Lower lobe of right lung (tissue), 2 donors: Measurements from ENCODE around the gene SLF1. TPM values are rescaled to one million over a fixed set of nuclear protein-coding genes. Genes with fewer than 3 reads are reported as not detected.

Experiments
- ATAC-seq, 2 donors: fragments of 200-7000 bp; cut with Tn5 transposase; one replicate each; pipeline ENCODE4 v1.9.1; 2020 to 2022; ENCODE audit warnings: mild to moderate bottlenecking in 2 of 2, moderate library complexity in 2 of 2
- DNase-seq: peaks from one replicate; pipeline ENCODE4 v3.0.0-alpha.2; 2020
- H3K27ac ChIP-seq: fragments of 200-600 bp; one replicate; pipeline ENCODE4 v1.8.0; 2022
- H3K27me3 ChIP-seq: fragments of 200-600 bp; one replicate; pipeline ENCODE4 v1.8.0; 2022; ENCODE audit warnings: low read depth
- H3K36me3 ChIP-seq: fragments of 200-600 bp; one replicate; pipeline ENCODE4 v1.8.0; 2022; ENCODE audit warnings: mild to moderate bottlenecking
- H3K4me1 ChIP-seq: fragments of 200-600 bp; one replicate; pipeline ENCODE4 v1.8.0; 2022
- H3K4me3 ChIP-seq: fragments of 200-600 bp; one replicate; pipeline ENCODE4 v1.8.0; 2022; ENCODE audit warnings: mild to moderate bottlenecking
- H3K9me3 ChIP-seq: fragments of 200-600 bp; one replicate; pipeline ENCODE4 v1.8.0; 2022
- CTCF ChIP-seq: fragments of 200-600 bp; IDR thresholded peaks from one replicate; pipeline ENCODE4 v1.8.0; 2022; ENCODE audit warnings: antibody characterized with exemption, mild to moderate bottlenecking
- intact Hi-C: fragments of 100-400 bp; cut with DNase I; formaldehyde crosslinking; loops from one replicate; pipeline ENCODE4 v1.11.0; 2022
- total RNA-seq: library from RNA; stranded (reverse); fragmentation: NEBNext Ultra II Directional; extraction: Animal tissue kit (Norgen Biotek cat#: 25700); gene quantifications from one replicate; pipeline ENCODE4 v1.2.1, GENCODE V29; 2021
- donor health status: DM: no; HTN: yes; CAD: no; lungs with severe emphysema.

SLF1 gene
- total RNA-seq, 1 donor from 2014 or later = 6.1 TPM

GRCh38 chr5:94620256-94620655, 1.8 kb downstream of the SLF1 start:
- H3K4me3 ChIP-seq = no peak overlapping the region
- peaks cover 26% of the 10 kb centered on the region for H3K4me1 ChIP-seq
- no peaks in the 10 kb centered on the region for H3K9me3 ChIP-seq
- no peaks in the 10 kb centered on the region for H3K27me3 ChIP-seq
- DNase-seq (no peak), ATAC-seq (no peak)
- H3K27ac ChIP-seq = no peak overlapping the region
- TF ChIP-seq CTCF = no peak
- intact Hi-C loops = no loop called here
- H3K36me3 ChIP-seq = no peaks in the 10 kb centered on the region

- no peaks in the 10 kb centered on the region for H3K27me3 ChIP-seq
- TF ChIP-seq CTCF = no peak
- no peak for ATAC-seq
- intact Hi-C loops = no loop called here
- no peaks in the 10 kb centered on the region for H3K9me3 ChIP-seq
- H3K27ac ChIP-seq = no peak overlapping the region
- no peak overlapping the region for H3K4me3 ChIP-seq
- no peaks in the 10 kb centered on the region for H3K36me3 ChIP-seq
- H3K4me1 ChIP-seq = peaks cover 20% of the 10 kb centered on the region
- no peak for DNase-seq
These were observed 3.3 kb downstream of the SLF1 start for GRCh38 chr5:94621763-94622162.

- Histone ChIP-seq H3K27ac (no peak overlapping the region), H3K4me3 (no peak overlapping the region), H3K36me3 (no peaks in the 10 kb centered on the region), H3K27me3 (no peaks in the 10 kb centered on the region), H3K4me1 (peaks cover 10% of the 10 kb centered on the region), H3K9me3 (no peaks in the 10 kb centered on the region)
- DNase-seq (no peak), ATAC-seq (no peak)
- TF ChIP-seq CTCF = no peak
- intact Hi-C loops = no loop called here
These were observed 4.5 kb downstream of the SLF1 start for GRCh38 chr5:94623011-94623410.

- DNase-seq (no peak), ATAC-seq (no peak)
- Histone ChIP-seq H3K27ac (no peak overlapping the region), H3K36me3 (no peaks in the 10 kb centered on the region), H3K4me3 (no peak overlapping the region), H3K9me3 (no peaks in the 10 kb centered on the region), H3K27me3 (no peaks in the 10 kb centered on the region), H3K4me1 (peaks cover 10% of the 10 kb centered on the region)
- TF ChIP-seq CTCF = no peak
- intact Hi-C loops = no loop called here
These were observed 5.4 kb downstream of the SLF1 start for GRCh38 chr5:94623877-94624276.

- no peaks in the 10 kb centered on the region for H3K9me3 ChIP-seq
- DNase-seq (no peak), ATAC-seq (no peak)
- H3K4me1 ChIP-seq = no peaks in the 10 kb centered on the region
- H3K36me3 ChIP-seq = peaks cover 11% of the 10 kb centered on the region
- intact Hi-C loops = no loop called here
- no peak overlapping the region for H3K4me3 ChIP-seq
- no peaks in the 10 kb centered on the region for H3K27me3 ChIP-seq
- H3K27ac ChIP-seq = no peak overlapping the region
- no peak for TF ChIP-seq CTCF
These were observed 8.7 kb downstream of the SLF1 start for GRCh38 chr5:94627191-94627590.

GRCh38 chr5:94632024-94632423, 13.6 kb downstream of the SLF1 start:
- Histone ChIP-seq H3K27ac (no peak overlapping the region), H3K27me3 (no peaks in the 10 kb centered on the region), H3K9me3 (peaks cover 5% of the 10 kb centered on the region), H3K4me3 (no peak overlapping the region), H3K36me3 (peaks cover 11% of the 10 kb centered on the region), H3K4me1 (no peaks in the 10 kb centered on the region)
- no peak for TF ChIP-seq CTCF
- ATAC-seq = no peak
- intact Hi-C loops = no loop called here
- DNase-seq = no peak
